ENCODE measurements around the gene CACNA1I. TPM values are rescaled to one million over a fixed set of nuclear protein-coding genes. Genes with fewer than 3 reads are reported as not detected.

The CACNA1I gene
- total and polyA plus RNA-seq, 11 donors, result 0.01 to 0.07 (median 0.04) TPM; not detected in 6

- Histone ChIP-seq H3K9me3 (no peaks in the 10 kb centered on the region), H3K4me3 (no peak overlapping the region), H3K36me3 (no peaks in the 10 kb centered on the region), H3K27ac (no peak overlapping the region), H3K4me1 (peaks cover 0 to 10% (median 0%) of the 10 kb centered on the region in 12 donors), H3K27me3 (peaks cover 6 to 67% (median 26%) of the 10 kb centered on the region in 9 donors)
- TF ChIP-seq CTCF (IDR thresholded peaks at IDR 0.05) (no peak), POLR2A (IDR thresholded peaks at IDR 0.05) (no peak)
- 49 to 60% (median 51%) methylated on average over 11 to 14 of the region's 14 CpGs for WGBS, 4 donors
- DNase-seq (no peak), ATAC-seq (peak in 1 of 4 donors; percentile 20)
- intact Hi-C loops (cut with DNase I), result no loop called here
Measured at GRCh38 chr22:39693943-39694500, 123.5 kb downstream of the CACNA1I start.

- peaks cover 2 to 63% (median 11%) of the 10 kb centered on the region in 9 donors for H3K27me3 ChIP-seq
- intact Hi-C loops (cut with DNase I), result no loop called here
- no peaks in the 10 kb centered on the region for H3K4me1 ChIP-seq
- 61 to 73% (median 72%) methylated on average over 12 to 14 of the region's 14 CpGs for WGBS, 4 donors
- TF ChIP-seq POLR2A (IDR thresholded peaks at IDR 0.05), result no peak
- no peak for TF ChIP-seq CTCF (IDR thresholded peaks at IDR 0.05)
- no peaks in the 10 kb centered on the region for H3K36me3 ChIP-seq
- DNase-seq (peak in 1 of 5 donors; percentile 51), ATAC-seq (no peak)
- no peak overlapping the region for H3K4me3 ChIP-seq
- H3K9me3 ChIP-seq, result no peaks in the 10 kb centered on the region
- no peak overlapping the region for H3K27ac ChIP-seq
Measured at GRCh38 chr22:39697790-39698430, 127.4 kb downstream of the CACNA1I start.

GRCh38 chr22:39699631-39700360 lies 129.2 kb downstream of the CACNA1I start:
- no peak for TF ChIP-seq CTCF (IDR thresholded peaks at IDR 0.05)
- TF ChIP-seq POLR2A (IDR thresholded peaks at IDR 0.05), result no peak
- no peaks in the 10 kb centered on the region for H3K9me3 ChIP-seq
- H3K36me3 ChIP-seq, result no peaks in the 10 kb centered on the region
- ATAC-seq (no peak), DNase-seq (peak in 1 of 5 donors; percentile 60)
- H3K27me3 ChIP-seq, result peaks cover 2 to 70% (median 11%) of the 10 kb centered on the region in 9 donors
- H3K4me1 ChIP-seq, result peaks cover 0 to 6% (median 0%) of the 10 kb centered on the region in 12 donors
- intact Hi-C loops (cut with DNase I), result no loop called here
- no peak overlapping the region for H3K27ac ChIP-seq
- H3K4me3 ChIP-seq, result no peak overlapping the region
- WGBS, 4 donors, result 72 to 74% (median 73%) methylated on average over 11 to 19 of the region's 19 CpGs

GRCh38 chr22:39700565-39700964 lies 130.0 kb downstream of the CACNA1I start:
- no peak for TF ChIP-seq CTCF (IDR thresholded peaks at IDR 0.05)
- TF ChIP-seq POLR2A (IDR thresholded peaks at IDR 0.05), result no peak
- no peaks in the 10 kb centered on the region for H3K36me3 ChIP-seq
- H3K9me3 ChIP-seq, result no peaks in the 10 kb centered on the region
- DNase-seq, result peak in 1 of 5 donors; percentile 7
- peaks cover 0 to 6% (median 0%) of the 10 kb centered on the region in 12 donors for H3K4me1 ChIP-seq
- no peak overlapping the region for H3K27ac ChIP-seq
- 65 to 82% (median 69%) methylated on average over 7 of the region's 7 CpGs for WGBS, 4 donors
- intact Hi-C loops (cut with DNase I), result no loop called here
- peaks cover 0 to 67% (median 9%) of the 10 kb centered on the region in 9 donors for H3K27me3 ChIP-seq
- no peak overlapping the region for H3K4me3 ChIP-seq
- no peak for ATAC-seq
